Sciatic nerve (tissue), 2 donors: ENCODE data around the gene NLK. TPM values are rescaled to one million over a fixed set of nuclear protein-coding genes. Genes with fewer than 3 reads are reported as not detected.
"Not testable (repeated sequence)": the region's sequence is repeated elsewhere in the genome, so short reads cannot be mapped to it uniquely, and the experiment has no call there.

Experiments
- ATAC-seq: fragments of 200-7000 bp; cut with Tn5 transposase; one replicate; pipeline ENCODE4 v1.9.1; 2020; ENCODE audit warnings: mild to moderate bottlenecking, moderate library complexity
- DNase-seq: peaks from one replicate; pipeline ENCODE4 v3.0.0-alpha.2; 2020; ENCODE audit warnings: low spot score
- intact Hi-C: fragments of 100-400 bp; cut with DNase I; formaldehyde crosslinking; loops from one replicate; pipeline ENCODE4 v1.14.2; 2022
- total RNA-seq: library from RNA; stranded (reverse); fragmentation: NEBNext Ultra II Directional; extraction: Animal tissue kit (Norgen Biotek cat#: 25700); gene quantifications from one replicate; pipeline ENCODE4 v1.2.1, GENCODE V29; 2021
- donor health status: DM: no; HTN: no; CAD: no.
- donor health status: DM: no; HTN: no; CAD: no.

NLK gene
- 34.9 TPM for total RNA-seq

DNA sequence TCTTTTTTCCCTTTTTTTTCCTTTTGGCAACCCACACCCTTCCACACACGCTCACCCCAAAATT lies at the start of gene NLK:
Gene NLK (plus strand): TSS at position 21 of the 64 bp plus-strand sequence. CDS start 197 bp downstream, outside the sequence.
- intact Hi-C loops = no loop called here
- ATAC-seq (no peak), DNase-seq (no peak)

- ATAC-seq = no peak
- no peak for DNase-seq
- intact Hi-C loops = no loop called here
Measured at GRCh38 chr17:27993161-27993695, 49.2 kb upstream of the NLK start.

DNA sequence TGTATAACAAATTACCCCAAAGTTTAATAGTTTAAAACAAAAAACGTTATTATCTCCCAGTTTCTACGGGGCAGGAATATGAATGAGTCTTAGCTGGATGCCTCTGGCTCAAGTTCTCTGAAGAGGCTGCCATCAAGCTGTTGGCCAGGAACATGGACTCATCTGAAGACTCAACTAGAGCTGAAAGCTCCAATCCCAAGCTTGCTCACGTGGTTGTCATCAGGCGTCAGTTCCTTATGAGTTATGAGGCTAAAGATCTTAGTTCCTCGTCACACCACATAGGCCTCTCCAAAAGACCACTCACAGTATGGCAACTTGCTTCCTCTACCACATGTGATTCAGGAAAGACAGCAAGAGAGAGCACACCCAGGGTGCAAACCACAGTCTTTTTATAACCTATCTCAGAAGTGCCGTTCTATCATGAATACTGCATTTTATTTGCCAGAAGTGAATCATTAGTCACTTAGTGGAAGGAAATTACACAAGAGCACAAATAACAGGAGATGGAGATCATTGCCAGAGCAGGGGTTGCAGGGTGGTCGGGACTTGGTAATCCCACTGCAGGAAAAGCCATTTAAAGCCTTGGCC lies 48.7 kb upstream of the NLK start:
- ATAC-seq = no peak
- DNase-seq = no peak
- intact Hi-C loops = no loop called here

DNA sequence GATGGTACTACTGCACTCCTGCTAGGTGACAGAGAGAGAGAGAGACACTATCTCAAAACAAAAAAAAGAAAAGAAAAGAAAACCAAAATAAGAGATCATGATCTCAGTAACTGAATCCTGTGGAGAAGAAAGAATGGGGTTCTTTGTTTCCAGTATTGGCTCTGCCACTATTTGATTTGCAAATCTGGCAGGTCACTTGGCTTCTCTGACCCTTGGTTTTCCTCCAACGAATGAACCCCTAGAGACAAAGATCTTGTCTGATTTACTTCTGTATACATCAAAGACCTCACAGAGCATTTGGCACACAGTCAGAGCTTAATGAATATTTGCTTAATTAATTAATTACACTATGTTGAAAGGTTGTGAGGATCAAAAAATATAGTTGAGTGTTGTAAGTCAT lies 47.9 kb upstream of the NLK start:
- intact Hi-C loops = no loop called here
- no peak for DNase-seq
- ATAC-seq = no peak

- no peak for ATAC-seq
- DNase-seq = no peak
- intact Hi-C loops = no loop called here
Measured at GRCh38 chr17:27995554-27995953, 46.9 kb upstream of the NLK start.

DNA sequence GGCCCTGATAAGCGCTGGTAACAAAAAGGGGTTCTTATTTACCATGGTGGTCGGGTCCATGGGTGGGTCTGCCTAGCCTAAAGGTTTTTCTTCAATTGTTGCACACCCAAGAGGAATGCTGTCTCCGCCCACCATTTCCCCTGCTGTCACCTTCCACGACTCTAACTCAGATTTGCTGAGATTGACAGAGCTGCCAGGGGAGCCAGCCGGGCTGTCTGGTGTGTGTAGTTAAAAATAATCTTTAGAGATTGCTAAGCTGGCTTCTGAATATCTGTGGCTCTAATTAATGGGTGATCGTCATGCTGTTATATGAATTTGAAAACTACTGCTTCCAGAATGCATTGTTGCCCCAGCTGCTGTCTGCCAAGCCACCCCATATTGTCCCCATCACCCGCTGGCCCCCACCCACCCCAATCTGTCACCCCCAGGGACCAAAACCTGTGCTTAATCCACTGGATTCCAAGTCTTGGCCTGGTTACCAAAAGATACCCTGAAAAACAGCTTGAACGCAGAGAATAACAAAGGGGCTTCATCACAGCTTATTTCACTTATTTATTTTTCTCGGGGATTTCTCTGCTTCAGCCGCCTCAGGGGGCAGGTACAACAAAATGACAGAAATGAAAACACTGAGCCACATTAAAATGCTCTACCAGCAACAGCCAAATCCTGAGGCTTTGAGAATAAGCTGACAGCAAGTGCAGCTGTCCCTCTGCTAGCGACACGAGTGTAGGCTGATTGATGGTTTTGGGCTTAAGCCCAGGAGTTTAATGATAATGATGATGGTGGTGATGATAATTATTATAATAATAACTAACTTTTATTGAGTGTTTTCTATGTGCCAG lies 46.1 kb upstream of the NLK start:
- ATAC-seq = no peak
- no peak for DNase-seq
- intact Hi-C loops = no loop called here

DNA sequence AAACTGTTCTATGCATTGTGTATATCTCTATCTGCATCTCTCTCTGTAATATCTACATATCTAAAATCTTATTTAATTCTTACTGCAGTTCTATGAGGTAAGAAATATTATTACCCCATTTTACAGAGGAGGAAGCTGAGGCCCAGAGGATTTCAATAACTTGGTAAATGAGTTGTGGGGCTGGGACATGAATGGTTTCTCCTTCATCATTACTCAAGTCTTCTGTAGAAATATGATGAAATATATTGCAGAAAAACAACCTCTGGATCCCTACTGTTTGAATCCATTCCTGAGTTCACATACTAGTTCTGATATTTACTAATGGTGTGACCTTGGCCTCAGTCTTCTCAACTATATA lies 45.5 kb upstream of the NLK start:
- DNase-seq (no peak), ATAC-seq (no peak)
- intact Hi-C loops = no loop called here

GRCh38 chr17:27997522-27997921 lies 45.0 kb upstream of the NLK start:
- intact Hi-C loops = no loop called here
- ATAC-seq (no peak), DNase-seq (no peak)

DNA sequence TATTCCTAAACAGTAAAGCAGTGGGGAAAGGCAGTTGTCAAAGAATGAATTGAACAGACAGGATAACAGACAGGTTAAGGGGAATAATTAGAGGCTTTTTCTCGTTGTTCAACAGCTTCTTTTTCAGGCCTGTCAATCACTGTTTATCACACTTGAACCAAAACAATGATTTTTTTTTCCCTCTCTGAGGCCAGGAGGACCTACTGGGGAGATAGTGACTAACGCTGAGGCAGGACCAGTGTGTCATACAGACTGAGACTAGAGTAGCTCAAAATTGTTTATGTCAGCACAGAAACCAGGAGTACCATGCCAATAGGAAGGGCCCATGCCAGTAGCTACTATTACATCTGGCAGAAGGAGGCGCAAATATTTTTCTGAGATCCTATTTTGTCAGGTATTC lies 41.3 kb upstream of the NLK start:
- intact Hi-C loops = no loop called here

GRCh38 chr17:28004344-28004743 lies 38.1 kb upstream of the NLK start:
- intact Hi-C loops = no loop called here
- DNase-seq (no peak), ATAC-seq (no peak)

More for the DNA sequence above, 41.3 kb upstream of the NLK start:
- ATAC-seq (no peak), DNase-seq (no peak)

- intact Hi-C loops, ATAC-seq, DNase-seq: not testable (repeated sequence)
Measured at GRCh38 chr17:28007925-28008324, 34.6 kb upstream of the NLK start.

DNA sequence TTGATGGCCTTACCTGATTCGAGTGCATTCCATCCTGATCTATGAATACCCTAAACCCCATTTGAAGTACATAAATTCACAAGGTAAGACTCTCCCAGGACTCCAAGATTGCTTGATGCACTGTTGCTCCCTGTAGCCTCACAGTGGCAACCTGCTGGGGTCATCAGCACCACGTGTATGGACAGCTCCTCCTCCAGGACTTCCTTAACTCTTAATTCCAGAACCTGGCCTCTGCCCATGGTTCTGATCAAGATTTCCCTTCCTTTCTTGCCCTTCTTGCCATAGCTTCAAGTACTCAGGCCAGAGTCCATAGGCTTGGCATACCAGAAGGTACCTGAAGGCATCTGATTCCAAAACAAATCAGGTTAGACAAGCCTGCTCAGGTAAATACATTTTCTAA lies 34.0 kb upstream of the NLK start:
- ATAC-seq = no peak
- intact Hi-C loops = no loop called here
- no peak for DNase-seq

GRCh38 chr17:28010406-28010805 lies 32.1 kb upstream of the NLK start:
- intact Hi-C loops = no loop called here
- ATAC-seq (no peak), DNase-seq (no peak)

DNA sequence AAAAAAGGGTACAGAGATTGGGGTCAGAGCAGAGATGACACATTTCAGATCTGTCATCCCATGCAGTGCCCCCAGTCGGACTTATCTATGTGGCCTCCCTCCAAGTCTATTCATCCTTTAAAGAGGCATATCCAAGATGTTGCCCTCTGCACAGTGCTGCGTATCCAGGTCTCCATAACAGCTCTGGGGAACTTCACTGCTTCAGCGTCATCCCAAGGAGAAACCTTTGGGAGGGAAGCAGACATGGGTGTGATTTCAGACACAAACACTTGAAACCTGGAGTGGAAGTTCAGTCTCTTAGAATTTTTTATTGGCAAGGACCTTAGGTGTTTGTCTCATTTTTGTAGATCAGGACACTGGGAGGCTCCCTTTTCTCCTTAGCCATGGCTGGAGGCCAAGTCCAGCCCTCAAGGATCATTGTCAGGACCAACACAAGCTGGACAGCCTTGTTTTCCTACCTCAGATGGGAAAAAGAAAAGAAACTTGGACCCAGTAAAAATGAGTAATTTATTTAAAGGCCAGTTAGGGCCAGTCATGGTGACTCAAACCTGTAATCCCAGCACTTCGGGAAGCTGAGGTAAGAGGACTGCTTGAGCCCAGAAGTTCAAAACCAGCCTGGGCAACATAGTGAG lies 23.9 kb upstream of the NLK start:
- ATAC-seq = no peak
- intact Hi-C loops = no loop called here
- no peak for DNase-seq

DNA sequence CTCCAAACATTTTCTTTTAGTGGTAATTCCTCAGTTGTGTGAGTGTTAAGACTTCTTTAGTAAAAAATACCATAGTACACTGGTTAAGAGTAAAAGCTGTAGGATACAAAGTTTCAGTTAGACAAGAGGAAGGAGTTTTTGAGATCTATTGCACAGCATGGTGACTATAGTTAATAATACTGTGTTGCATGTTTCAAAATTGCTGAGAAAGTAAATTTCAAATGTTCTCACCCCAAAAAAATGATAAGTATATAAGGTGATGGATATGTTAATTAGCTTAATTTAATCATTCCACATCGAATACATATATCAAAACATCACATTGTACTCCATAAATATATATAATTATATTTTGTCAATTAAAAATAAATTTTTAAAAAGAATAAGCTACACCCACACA lies 22.0 kb upstream of the NLK start:
- intact Hi-C loops = no loop called here
- no peak for ATAC-seq
- no peak for DNase-seq

- intact Hi-C loops = no loop called here
- no peak for DNase-seq
- ATAC-seq = no peak
Measured at GRCh38 chr17:28029044-28029443, 13.4 kb upstream of the NLK start.

- intact Hi-C loops = no loop called here
- DNase-seq (no peak), ATAC-seq (no peak)
Measured at GRCh38 chr17:28030386-28030785, 12.1 kb upstream of the NLK start.

DNA sequence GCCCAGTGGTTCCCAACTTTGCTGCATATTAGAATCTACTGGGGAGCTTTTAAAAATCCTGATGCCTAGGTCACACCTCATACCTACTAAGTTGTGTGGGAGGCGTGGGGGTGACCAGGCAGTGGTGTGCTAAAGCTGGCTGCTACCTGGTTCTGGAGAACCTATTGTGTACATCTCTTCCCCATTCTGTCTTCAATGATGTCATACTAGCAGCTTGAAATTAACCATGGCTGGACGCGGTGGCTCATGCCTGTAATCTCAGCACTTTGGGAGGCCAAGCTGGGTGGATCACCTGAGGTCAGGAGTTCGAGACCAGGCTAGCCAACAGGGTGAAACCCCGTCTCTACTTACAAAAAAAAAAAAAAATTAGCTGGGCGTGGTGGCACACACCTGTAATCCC lies 11.3 kb upstream of the NLK start:
- intact Hi-C loops = no loop called here
- DNase-seq (no peak), ATAC-seq (no peak)

DNA sequence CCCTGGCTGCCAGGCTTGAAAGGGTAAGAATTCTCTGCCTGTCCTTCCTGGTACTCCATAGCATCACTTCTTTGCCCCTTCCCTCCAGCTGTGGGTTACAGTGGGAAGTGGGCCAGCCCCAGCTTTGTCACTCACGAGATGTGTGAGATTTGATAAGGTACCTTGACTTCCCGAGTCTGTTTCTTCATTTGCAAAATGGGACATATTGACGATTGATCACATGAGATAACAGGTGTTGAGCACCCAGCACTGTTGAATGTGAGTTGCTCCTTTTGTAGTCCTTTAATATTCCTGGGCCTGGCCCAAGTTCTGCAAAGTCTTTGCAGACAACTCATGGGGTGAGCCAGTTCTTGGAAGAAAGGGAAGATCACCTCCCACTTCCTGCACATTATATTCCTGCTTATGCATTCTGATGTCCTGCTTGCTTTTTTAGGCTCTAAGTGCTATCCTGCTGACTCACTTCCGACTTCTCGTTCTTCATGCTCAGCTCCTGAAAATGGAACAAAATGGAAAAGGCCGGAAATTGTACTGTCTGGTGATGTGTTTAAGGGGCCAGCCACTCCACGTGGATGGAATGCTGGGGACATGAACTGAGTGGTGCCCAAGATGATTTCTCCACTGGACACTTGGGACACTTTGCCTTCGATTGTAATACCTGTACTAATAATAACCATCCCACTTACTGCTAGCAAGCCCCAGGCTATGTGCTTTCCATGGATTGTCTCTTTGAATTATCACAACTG lies 8.3 kb upstream of the NLK start:
- intact Hi-C loops = no loop called here
- no peak for ATAC-seq
- no peak for DNase-seq

DNA sequence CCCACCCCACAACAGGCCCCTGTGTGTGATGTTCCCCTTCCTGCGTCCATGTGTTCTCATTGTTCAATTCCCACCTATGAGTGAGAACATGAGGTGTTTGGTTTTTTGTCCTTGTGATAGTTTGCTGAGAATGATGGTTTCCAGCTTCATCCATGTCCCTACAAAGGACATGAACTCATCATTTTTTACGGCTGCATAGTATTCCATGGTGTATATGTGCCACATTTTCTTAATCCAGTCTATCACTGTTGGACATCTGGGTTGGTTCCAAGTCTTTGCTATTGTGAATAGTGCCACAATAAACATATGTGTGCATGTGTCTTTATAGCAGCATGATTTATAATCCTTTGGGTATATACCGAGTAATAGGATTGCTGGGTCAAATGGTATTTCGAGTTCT lies 7.0 kb upstream of the NLK start:
- intact Hi-C loops, DNase-seq, ATAC-seq: not testable (repeated sequence)
